Activated naive CD4-positive, alpha-beta T cell (primary cell): ENCODE data around the gene PHLPP1.

Experiments used
- DNase-seq, 4 experiments: peaks; one replicate each; lab custom pipeline; 2025; lab: John Stamatoyannopoulos, UW

PHLPP1 gene

GRCh38 chr18:62939926-62940325 lies 224.6 kb downstream of the PHLPP1 start:
- no peak for DNase-seq

- DNase-seq = no peak
Observed at GRCh38 chr18:62942578-62942977, 227.2 kb downstream of the PHLPP1 start.

GRCh38 chr18:62944454-62944853 lies 229.1 kb downstream of the PHLPP1 start:
- no peak for DNase-seq

GRCh38 chr18:62948788-62949187 lies 233.4 kb downstream of the PHLPP1 start:
- DNase-seq = no peak

- no peak for DNase-seq
Observed at GRCh38 chr18:62950246-62950645, 234.9 kb downstream of the PHLPP1 start.

- no peak for DNase-seq
Observed at GRCh38 chr18:62952807-62953206, 237.5 kb downstream of the PHLPP1 start.

GRCh38 chr18:62953663-62954062 lies 238.3 kb downstream of the PHLPP1 start:
- DNase-seq = no peak

- DNase-seq = no peak
Observed at GRCh38 chr18:62954366-62954765, 239.0 kb downstream of the PHLPP1 start.

- peak in 1 of 4 experiments; percentile 3 for DNase-seq
Observed at GRCh38 chr18:62957885-62958472, 242.6 kb downstream of the PHLPP1 start.

GRCh38 chr18:62959481-62959880 lies 244.1 kb downstream of the PHLPP1 start:
- no peak for DNase-seq

- no peak for DNase-seq
Observed at GRCh38 chr18:62963507-62963906, 248.2 kb downstream of the PHLPP1 start.

GRCh38 chr18:62964432-62964831 lies 249.1 kb downstream of the PHLPP1 start:
- DNase-seq = no peak

GRCh38 chr18:62967089-62967488 lies 251.7 kb downstream of the PHLPP1 start:
- DNase-seq = no peak

- no peak for DNase-seq
Observed at GRCh38 chr18:62973689-62974088, 258.3 kb downstream of the PHLPP1 start.

GRCh38 chr18:62974388-62974787 lies 259.0 kb downstream of the PHLPP1 start:
- no peak for DNase-seq

- no peak for DNase-seq
Observed at GRCh38 chr18:62974928-62975675, 259.8 kb downstream of the PHLPP1 start.

- no peak for DNase-seq
Observed at GRCh38 chr18:62975785-62976184, 260.4 kb downstream of the PHLPP1 start.

GRCh38 chr18:62976227-62976626 lies 260.9 kb downstream of the PHLPP1 start:
- no peak for DNase-seq

- DNase-seq = no peak
Observed at GRCh38 chr18:62977512-62977911, 262.2 kb downstream of the PHLPP1 start.

GRCh38 chr18:62978251-62979049 lies 263.1 kb downstream of the PHLPP1 start:
- no peak for DNase-seq

- DNase-seq = no peak
Observed at GRCh38 chr18:62979176-62979575, 263.8 kb downstream of the PHLPP1 start.

GRCh38 chr18:62979900-62980299 lies 264.6 kb downstream of the PHLPP1 start:
- no peak for DNase-seq

- no peak for DNase-seq
Observed at GRCh38 chr18:62981566-62981965, 266.2 kb downstream of the PHLPP1 start.
